BJ (cell line): Measurements from ENCODE around the gene PCED1B. TPM values are rescaled to one million over a fixed set of nuclear protein-coding genes. Genes with fewer than 3 reads are reported as not detected.
A peak's percentile ranks its signal among the peaks of the same experiment; 100 is the strongest.
"Not testable (repeated sequence)": the region's sequence is repeated elsewhere in the genome, so short reads cannot be mapped to it uniquely, and the experiment has no call there.

Source experiments
- CTCF ChIA-PET: fragments of 350-600 bp; formaldehyde crosslinking; extraction: SDS; loops from one replicate; lab custom pipeline; 2021; ENCODE audit warnings: antibody characterized with exemption, inconsistent platforms; lab: Yijun Ruan, JAX
- POLR2A ChIA-PET: fragments of 300-600 bp; sonication (Branson Sonifier 250); formaldehyde crosslinking; extraction: SDS; loops from one replicate; lab custom pipeline; 2021; ENCODE audit warnings: antibody characterized with exemption; lab: Charles Lee
- DNase-seq: peaks from one replicate; pipeline ENCODE4 v3.0.0-alpha.2; 2011; ENCODE audit warnings: low read depth
- H3K27me3 ChIP-seq: 2 replicates; pipeline ENCODE4 v1.6.0; 2011; ENCODE audit warnings: low read length; ENCODE audit not compliant: control insufficient read depth, insufficient read depth
- H3K36me3 ChIP-seq: 2 replicates; pipeline ENCODE4 v1.5.1; 2011; ENCODE audit warnings: low read length; ENCODE audit not compliant: control insufficient read depth, insufficient read depth
- H3K4me3 ChIP-seq: 2 replicates; pipeline ENCODE4 v1.5.1; 2011; ENCODE audit warnings: low read depth, mild to moderate bottlenecking, control low read depth, low read length
- CTCF ChIP-seq: IDR thresholded peaks from 2 replicates; pipeline ENCODE4 v1.5.1; 2011; ENCODE audit warnings: low read depth, mild to moderate bottlenecking, control low read depth, inconsistent platforms, low read length, moderate library complexity; ENCODE audit not compliant: insufficient read depth
- polyA plus RNA-seq: library from polyadenylated mRNA; depleted of rRNA; stranded (reverse); fragments of >200 nt; gene quantifications from 2 replicates; pipeline ENCODE4 v1.2.3, GENCODE V29; 2011; rRNA removed
- small RNA-seq: library from RNA; depleted of rRNA; stranded (forward); fragments of <200 nt; gene quantifications from one replicate; pipeline ENCODE3, GENCODE V24; 2012; ENCODE audit warnings: low replicate concordance, low read depth; ENCODE audit not compliant: insufficient read length

The PCED1B gene
- polyA plus RNA-seq, 1 experiment = 7.8 TPM

GRCh38 chr12:47277972-47278448 lies 198.6 kb downstream of the PCED1B start:
- peak; percentile 52 for DNase-seq
- Histone ChIP-seq H3K27me3 (no peaks in the 10 kb centered on the region), H3K4me3 (no peak overlapping the region), H3K36me3 (no peaks in the 10 kb centered on the region)
- ChIA-PET CTCF (interaction anchor here (1.5 kb wide), 1 partner anchor 207 kb away, joined by 4 read pairs; no protein-coding TSS in a partner anchor), POLR2A (no interaction called here)
- no peak for TF ChIP-seq CTCF

- DNase-seq, H3K27me3 ChIP-seq, POLR2A ChIA-PET, H3K36me3 ChIP-seq, CTCF ChIA-PET, H3K4me3 ChIP-seq: not testable (repeated sequence)
These were observed 200.3 kb downstream of the PCED1B start for GRCh38 chr12:47279758-47280157.

GRCh38 chr12:47280543-47281300 lies 201.3 kb downstream of the PCED1B start:
- ChIA-PET CTCF (interaction anchor here (0.7 to 1.0 kb wide), 2 partner anchors 31 to 1819 kb away, joined by 3 to 4 read pairs; no protein-coding TSS in a partner anchor), POLR2A (no interaction called here)
- TF ChIP-seq CTCF = no peak
- H3K36me3 ChIP-seq = no peaks in the 10 kb centered on the region
- no peak overlapping the region for H3K4me3 ChIP-seq
- H3K27me3 ChIP-seq = no peaks in the 10 kb centered on the region
- DNase-seq = no peak

- H3K36me3 ChIP-seq = no peaks in the 10 kb centered on the region
- no peak for DNase-seq
- CTCF ChIA-PET = interaction anchor here (0.6 to 1.2 kb wide), 4 partner anchors 10 to 1820 kb away, joined by 3 to 4 read pairs (median 3); no protein-coding TSS in a partner anchor
- no peak overlapping the region for H3K4me3 ChIP-seq
- POLR2A ChIA-PET = no interaction called here
- no peaks in the 10 kb centered on the region for H3K27me3 ChIP-seq
- no peak for TF ChIP-seq CTCF
These were observed 202.3 kb downstream of the PCED1B start for GRCh38 chr12:47281667-47282171.

- Histone ChIP-seq H3K4me3 (no peak overlapping the region), H3K27me3 (no peaks in the 10 kb centered on the region), H3K36me3 (no peaks in the 10 kb centered on the region)
- CTCF ChIA-PET = interaction anchor here (0.6 to 1.2 kb wide), 2 partner anchors 10 to 120 kb away, joined by 3 read pairs; no protein-coding TSS in a partner anchor
- POLR2A ChIA-PET = no interaction called here
- no peak for TF ChIP-seq CTCF
- DNase-seq = no peak
These were observed 202.8 kb downstream of the PCED1B start for GRCh38 chr12:47282206-47282605.

Small RNAs within 50 kb of the gene (small RNA-seq; reads per million reads assigned to genes)
- gene MIR4698 = not detected

Other genes starting within 250 kb of the PCED1B start
- gene AMIGO2, start 338 bp downstream of the PCED1B start, polyA plus RNA-seq = 107 and 149 TPM in 2 replicates